Chondrocyte (in vitro differentiated cells): ENCODE results near the gene CRACDL. TPM values are rescaled to one million over a fixed set of nuclear protein-coding genes. Genes with fewer than 3 reads are reported as not detected.

Source experiments
- DNase-seq: peaks from one replicate; pipeline ENCODE4 v3.0.0; 2021; ENCODE audit warnings: mixed read lengths, low spot score
- H3K27ac Mint-ChIP-seq: one replicate; pipeline ENCODE4 v1.8.0; 2021; ENCODE audit warnings: mild to moderate bottlenecking, moderate library complexity, mixed read lengths; ENCODE audit not compliant: unreplicated experiment
- H3K27me3 Mint-ChIP-seq: 2 replicates; pipeline ENCODE4 v1.8.0; 2021; ENCODE audit warnings: low read depth, mixed read lengths
- H3K36me3 Mint-ChIP-seq: 2 replicates; pipeline ENCODE4 v1.8.0; 2021; ENCODE audit warnings: low read depth, mixed read lengths
- H3K4me1 Mint-ChIP-seq: 2 replicates; pipeline ENCODE4 v1.8.0; 2021; ENCODE audit warnings: low read depth, mild to moderate bottlenecking, mixed read lengths
- H3K4me3 Mint-ChIP-seq: one replicate; pipeline ENCODE4 v1.8.0; 2021; ENCODE audit warnings: mild to moderate bottlenecking, moderate library complexity, mixed read lengths; ENCODE audit not compliant: unreplicated experiment
- H3K9me3 Mint-ChIP-seq: 2 replicates; pipeline ENCODE4 v1.8.0; 2021; ENCODE audit warnings: low read depth, mixed read lengths
- total RNA-seq: library from RNA; stranded (reverse); gene quantifications from 3 replicates; pipeline ENCODE4 v1.2.1, GENCODE V29; 2021
- TF ChIP-seq, protein P1 (sequence below): fragments of 200-600 bp; sonication (generic); IDR thresholded peaks from 2 replicates; pipeline ENCODE4 v1.5.0; 2021; ENCODE audit warnings: antibody characterized with exemption, mild to moderate bottlenecking, moderate library complexity

Gene CRACDL
- total RNA-seq, 1 donor from 2014 or later = 17.0 TPM

DNA sequence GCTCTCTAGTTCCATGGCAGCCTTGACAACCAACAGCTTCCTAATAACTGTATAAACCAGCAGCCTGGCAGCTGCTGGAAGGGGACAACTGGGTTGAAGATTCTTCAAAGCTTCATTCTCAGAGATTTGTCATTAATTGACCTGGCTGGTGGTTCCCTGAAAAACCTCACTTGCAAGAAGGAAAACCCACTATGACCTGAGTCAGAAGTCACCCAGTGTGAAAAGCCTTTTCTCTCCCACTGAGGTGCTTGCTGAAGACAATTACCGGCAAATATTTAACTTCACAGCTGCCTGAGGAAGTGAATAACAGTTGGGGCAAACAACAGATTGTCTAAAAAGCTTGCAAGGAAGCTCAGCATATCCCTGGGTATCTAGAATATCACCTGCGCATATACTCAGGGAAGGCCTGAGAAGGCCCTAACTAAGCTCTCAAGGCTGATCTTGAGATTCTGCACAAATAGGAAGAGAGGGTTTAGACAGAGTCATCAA, 49.9 kb downstream of the CRACDL start:
- peaks cover 25% of the 10 kb centered on the region for H3K4me1 Mint-ChIP-seq
- peaks cover 17% of the 10 kb centered on the region for H3K36me3 Mint-ChIP-seq
- H3K27ac Mint-ChIP-seq = peak overlapping the region; percentile 32
- peaks cover 38% of the 10 kb centered on the region for H3K9me3 Mint-ChIP-seq
- no peaks in the 10 kb centered on the region for H3K27me3 Mint-ChIP-seq
- no peak for DNase-seq
- TF ChIP-seq, protein P1, sequence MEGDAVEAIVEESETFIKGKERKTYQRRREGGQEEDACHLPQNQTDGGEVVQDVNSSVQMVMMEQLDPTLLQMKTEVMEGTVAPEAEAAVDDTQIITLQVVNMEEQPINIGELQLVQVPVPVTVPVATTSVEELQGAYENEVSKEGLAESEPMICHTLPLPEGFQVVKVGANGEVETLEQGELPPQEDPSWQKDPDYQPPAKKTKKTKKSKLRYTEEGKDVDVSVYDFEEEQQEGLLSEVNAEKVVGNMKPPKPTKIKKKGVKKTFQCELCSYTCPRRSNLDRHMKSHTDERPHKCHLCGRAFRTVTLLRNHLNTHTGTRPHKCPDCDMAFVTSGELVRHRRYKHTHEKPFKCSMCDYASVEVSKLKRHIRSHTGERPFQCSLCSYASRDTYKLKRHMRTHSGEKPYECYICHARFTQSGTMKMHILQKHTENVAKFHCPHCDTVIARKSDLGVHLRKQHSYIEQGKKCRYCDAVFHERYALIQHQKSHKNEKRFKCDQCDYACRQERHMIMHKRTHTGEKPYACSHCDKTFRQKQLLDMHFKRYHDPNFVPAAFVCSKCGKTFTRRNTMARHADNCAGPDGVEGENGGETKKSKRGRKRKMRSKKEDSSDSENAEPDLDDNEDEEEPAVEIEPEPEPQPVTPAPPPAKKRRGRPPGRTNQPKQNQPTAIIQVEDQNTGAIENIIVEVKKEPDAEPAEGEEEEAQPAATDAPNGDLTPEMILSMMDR = no peak
- H3K4me3 Mint-ChIP-seq = no peak overlapping the region

DNA sequence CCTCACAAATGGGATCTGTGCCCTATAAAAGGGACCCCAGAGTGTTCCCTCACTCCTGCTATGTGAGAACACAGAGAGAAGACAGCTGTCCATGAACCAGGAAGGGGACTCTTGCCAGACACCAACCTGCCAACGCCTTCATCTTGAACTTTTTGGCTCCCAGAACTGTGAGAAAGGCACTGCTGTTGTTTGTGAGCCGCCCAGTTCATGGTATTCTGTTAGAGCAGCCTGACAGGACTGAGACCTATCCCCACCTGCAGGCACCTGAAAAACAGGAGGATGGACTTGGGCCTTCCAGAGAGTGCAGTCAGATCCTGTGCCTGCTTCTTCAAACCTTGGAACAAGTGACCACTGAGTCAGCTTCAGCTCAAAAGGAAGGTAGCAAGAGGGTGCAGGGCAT, 51.4 kb downstream of the CRACDL start:
- TF ChIP-seq, protein P1 = no peak
- Mint-ChIP-seq H3K4me3 (no peak overlapping the region), H3K36me3 (peaks cover 14% of the 10 kb centered on the region), H3K27me3 (no peaks in the 10 kb centered on the region), H3K9me3 (peaks cover 31% of the 10 kb centered on the region), H3K27ac (no peak overlapping the region), H3K4me1 (peaks cover 25% of the 10 kb centered on the region)
- DNase-seq = no peak

DNA sequence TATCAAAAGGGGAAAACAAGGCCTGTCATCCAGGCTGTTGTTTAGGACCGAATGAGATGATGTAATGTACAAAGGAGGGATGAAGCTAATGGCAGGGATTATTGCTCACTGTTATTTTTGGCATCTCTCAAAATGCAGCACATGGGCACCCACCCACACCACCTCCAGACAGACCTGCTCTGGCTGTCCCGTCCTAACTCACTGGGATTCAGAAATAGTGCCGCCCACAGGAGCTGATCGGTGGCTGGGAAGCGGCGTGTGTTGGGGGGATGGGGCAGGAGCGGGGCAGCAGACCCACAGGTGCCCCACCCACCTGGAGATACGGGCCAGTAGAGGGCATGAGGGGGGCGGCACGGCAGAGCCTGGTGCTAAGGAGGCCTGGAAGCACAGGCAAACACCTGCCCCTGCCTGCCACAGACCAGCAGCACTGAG, 52.2 kb downstream of the CRACDL start:
- no peaks in the 10 kb centered on the region for H3K27me3 Mint-ChIP-seq
- peaks cover 14% of the 10 kb centered on the region for H3K36me3 Mint-ChIP-seq
- DNase-seq = no peak
- TF ChIP-seq, protein P1 = no peak
- peaks cover 27% of the 10 kb centered on the region for H3K9me3 Mint-ChIP-seq
- no peak overlapping the region for H3K4me3 Mint-ChIP-seq
- peak overlapping the region; percentile 27 for H3K27ac Mint-ChIP-seq
- peaks cover 25% of the 10 kb centered on the region for H3K4me1 Mint-ChIP-seq

DNA sequence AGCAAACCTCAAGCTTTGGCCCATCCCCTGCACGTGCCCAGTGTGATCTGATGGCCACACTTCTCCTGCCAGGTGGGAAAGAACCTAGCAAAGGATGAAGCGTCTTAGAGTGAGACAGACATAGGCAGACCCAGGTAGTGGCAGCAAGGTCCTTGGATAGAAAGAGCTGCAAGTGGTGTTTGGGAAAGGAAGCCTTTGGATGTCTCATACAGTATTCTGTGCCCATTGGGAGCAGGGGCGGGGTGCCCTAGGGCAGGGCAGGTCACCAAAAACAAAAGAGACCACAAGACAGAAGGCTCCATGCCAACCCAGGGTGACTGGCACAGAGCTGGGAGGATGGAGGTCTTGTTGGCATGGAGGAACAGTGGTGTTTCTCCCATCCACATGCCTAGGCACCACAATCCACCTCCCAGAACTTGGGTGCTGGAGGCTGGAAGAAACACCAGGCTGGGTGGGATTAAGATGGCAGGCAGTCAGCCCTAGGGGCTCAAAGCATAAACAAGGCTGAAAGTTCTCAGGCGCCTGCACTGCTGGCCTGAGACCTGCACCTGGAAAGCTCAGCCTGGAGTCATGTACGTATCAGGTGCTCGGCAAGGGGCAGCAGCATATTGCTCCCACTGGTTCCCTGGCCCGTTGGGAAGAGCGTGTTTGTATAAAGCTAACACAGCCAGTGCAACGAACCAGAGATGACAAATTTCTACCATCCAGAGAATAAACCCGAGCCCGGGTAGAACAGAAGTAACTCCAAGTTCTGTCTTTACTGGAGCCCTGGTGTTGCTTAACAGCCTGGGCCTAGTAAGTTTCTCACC, 52.9 kb downstream of the CRACDL start:
- H3K27ac Mint-ChIP-seq = peak overlapping the region; percentile 27
- H3K4me3 Mint-ChIP-seq = no peak overlapping the region
- H3K27me3 Mint-ChIP-seq = no peaks in the 10 kb centered on the region
- TF ChIP-seq, protein P1 = no peak
- peaks cover 23% of the 10 kb centered on the region for H3K9me3 Mint-ChIP-seq
- DNase-seq = no peak
- H3K36me3 Mint-ChIP-seq = peaks cover 12% of the 10 kb centered on the region
- H3K4me1 Mint-ChIP-seq = peaks cover 25% of the 10 kb centered on the region

DNA sequence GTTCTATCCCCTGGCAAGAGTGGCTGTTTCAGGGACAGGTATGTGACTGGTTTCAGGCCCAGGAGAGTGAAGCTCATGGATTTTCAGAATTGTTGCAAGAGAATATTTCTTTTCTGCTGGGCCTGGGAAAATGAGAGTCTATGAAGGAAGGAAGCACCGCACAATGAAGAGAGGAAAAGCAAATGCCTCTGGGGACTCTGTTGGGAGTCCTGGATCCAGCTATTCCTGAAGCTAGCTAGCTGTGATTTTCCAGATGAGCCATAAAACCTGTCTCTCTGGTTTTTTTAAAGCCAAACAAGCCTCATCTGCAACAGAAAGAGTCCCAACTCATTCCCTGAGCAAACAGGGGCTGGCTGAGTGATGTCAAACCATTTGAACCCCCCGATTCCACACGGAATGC, 53.7 kb downstream of the CRACDL start:
- Mint-ChIP-seq H3K27ac (no peak overlapping the region), H3K4me1 (peaks cover 25% of the 10 kb centered on the region), H3K36me3 (peaks cover 8% of the 10 kb centered on the region), H3K4me3 (no peak overlapping the region), H3K27me3 (no peaks in the 10 kb centered on the region), H3K9me3 (peaks cover 16% of the 10 kb centered on the region)
- DNase-seq = no peak
- TF ChIP-seq, protein P1 = no peak
